ENCODE measurements around the gene TOX2.

Gene TOX2

DNA sequence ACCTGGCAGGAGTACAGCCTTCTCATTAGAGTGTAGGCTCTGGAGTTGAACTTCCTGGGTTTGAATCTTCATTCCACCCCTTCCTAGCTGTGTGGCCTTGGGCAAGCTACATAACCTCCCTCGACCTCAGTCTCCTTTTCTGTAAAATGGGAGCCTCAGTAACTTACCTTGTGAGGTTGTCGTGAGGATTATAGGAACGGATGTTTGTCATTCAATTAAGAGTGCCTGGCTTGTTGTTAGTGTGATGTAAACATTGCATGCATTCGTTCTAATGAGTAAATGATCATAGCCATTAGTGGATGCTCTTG lies 45.2 kb downstream of the TOX2 start:
- no peak for DNase-seq

GRCh38 chr20:43960231-43960630 lies 45.6 kb downstream of the TOX2 start:
- no peak for DNase-seq

GRCh38 chr20:43961116-43961515 lies 46.5 kb downstream of the TOX2 start:
- DNase-seq, result no peak

- DNase-seq, result no peak
Observed at GRCh38 chr20:43961541-43962471, 47.2 kb downstream of the TOX2 start.

DNA sequence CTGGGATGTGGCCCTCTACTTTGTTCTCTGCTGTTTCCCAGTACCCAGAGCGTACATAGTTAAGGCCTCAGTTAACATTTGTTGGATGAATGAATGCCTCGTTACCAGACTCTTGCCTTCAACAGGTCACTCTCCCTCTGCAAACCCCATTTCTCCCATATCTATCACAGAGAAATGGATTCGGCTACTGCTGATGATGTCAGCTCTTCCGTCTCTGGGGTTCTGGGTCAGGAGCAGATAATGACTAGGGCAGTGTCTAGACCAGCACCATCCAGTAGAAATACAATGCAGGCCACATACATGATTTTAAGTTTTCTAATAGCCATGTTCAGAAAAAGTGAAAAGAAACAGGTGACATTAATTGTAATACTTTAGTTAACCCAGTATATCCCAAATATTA lies 47.9 kb downstream of the TOX2 start:
- DNase-seq, result no peak

DNA sequence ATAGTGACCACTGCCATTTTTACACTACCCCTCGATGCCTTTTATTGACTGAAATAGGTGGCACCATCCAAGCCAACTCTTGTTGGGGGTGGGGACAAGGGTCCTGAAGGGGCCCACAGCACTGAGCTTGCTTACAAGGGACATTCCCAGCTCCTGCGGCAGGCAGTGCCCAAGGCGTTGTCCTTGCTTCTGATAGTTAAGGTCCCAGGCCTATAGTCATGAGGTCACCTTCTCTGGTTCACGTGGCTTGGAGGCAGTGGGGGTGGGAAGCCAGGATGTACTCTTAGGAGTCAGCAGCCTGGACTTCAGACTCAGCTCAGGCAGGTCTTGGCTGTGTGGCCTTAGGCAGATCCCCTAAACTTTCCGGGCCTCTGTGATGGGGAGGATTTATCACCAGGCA lies 48.6 kb downstream of the TOX2 start:
- DNase-seq, result no peak

DNA sequence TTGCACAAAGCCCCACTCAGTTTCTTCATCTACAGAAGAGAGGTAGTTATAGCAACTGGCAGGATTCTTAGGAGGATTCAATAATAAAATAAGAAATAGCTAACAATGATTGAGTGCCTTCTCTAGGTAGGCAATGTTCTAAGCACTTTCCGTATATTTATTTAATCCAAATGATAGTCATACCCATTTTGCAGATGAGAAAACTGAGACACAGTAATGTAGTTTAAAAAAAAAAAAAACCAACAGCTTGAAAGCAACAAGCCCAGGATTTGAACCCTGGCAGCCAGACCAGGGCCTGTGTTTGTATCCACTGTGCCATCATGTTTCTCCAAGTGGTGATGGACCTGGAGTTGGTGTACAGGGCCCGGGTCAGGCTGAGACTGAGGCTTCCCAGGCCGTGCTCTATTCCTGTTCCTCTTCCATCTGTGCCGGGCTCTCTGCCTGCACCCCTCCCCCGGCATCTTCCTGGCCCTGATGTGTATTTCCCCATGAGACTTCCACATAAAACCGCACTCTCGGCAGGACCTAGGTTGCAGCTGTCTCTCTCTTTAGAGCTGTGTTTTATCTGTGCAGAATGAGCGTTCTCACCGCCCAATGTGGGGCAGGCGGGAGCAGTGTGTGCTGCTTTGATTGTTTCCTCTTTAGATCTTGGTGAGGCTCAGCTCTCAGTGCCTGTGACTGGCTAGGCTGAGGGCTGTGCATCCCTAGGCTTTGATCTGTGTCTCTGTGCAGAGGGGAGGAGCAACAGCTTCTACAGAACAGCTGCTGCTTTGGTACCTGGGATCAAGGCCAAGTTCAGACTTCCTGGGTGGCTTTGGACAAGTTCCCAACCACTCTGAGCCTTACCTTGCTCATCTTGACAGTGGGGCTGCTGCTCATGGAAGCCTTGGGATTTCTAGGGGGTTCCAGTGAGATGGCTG lies 49.5 kb downstream of the TOX2 start:
- peak in 1 of 2 donors; percentile 34 for DNase-seq

DNA sequence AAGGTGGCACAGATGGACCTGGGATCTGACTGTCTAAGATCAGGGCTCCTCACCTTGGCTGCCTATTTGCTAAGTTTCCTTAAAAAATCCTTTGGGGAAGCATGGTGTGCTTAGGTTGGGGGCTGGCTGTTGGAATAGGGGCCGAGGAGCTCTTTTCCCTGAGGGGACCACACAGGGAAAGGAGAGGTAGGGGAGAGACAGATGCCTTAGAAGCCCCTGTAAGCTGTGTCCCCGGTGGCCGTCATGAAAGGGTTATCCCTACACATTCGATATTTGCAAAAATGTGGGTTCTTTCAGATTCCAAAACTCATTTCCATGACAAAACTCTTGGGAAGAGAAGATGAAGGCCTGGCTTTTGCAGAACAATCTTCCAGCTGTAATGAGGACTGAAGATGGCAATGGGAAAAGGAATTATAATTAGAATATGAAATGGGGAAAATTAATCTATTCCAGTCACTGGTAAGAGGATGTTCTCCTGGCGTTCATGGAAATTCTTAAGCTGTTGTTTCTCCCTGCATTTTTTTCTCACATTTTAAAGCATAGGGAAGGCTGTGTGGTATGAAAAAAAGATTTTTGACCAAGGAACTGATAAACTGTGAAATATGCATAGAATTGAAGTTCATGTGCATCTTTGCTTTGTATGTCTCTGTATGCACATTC lies 53.8 kb downstream of the TOX2 start:
- no peak for DNase-seq

GRCh38 chr20:43969028-43969447 lies 54.4 kb downstream of the TOX2 start:
- no peak for DNase-seq

DNA sequence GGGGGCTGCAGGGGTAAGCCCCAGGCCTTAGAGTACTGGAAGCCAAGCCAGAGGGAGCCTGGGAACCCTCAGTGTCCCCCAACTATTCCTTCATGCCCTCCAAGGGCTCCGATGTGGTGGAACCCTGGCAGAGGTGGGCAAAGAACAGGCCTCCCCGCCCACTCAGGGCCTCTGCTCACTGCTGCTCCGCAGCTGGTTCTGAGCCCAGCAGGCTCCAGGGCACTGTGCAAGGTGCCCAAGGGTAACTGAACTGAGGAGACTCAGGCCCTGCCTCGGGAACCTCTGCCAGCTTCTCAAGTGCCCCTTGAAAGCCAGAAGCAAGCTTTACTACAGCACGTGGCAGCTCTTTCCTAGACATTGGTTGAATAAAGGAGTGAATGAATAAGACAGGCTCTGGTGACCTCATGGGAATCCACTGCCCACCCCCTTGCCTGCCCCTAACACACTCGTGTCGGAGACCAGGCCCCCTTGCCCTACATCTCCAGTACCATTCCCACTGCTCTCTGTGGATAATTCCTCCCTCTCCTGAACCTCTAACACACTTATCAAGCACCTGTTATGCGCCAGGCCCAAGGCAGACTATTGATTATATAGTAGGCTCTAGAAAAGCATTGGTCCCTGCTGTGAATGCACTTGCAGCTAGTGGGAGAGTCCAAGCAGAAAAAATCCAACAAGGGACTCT lies 55.0 kb downstream of the TOX2 start:
- no peak for DNase-seq

DNA sequence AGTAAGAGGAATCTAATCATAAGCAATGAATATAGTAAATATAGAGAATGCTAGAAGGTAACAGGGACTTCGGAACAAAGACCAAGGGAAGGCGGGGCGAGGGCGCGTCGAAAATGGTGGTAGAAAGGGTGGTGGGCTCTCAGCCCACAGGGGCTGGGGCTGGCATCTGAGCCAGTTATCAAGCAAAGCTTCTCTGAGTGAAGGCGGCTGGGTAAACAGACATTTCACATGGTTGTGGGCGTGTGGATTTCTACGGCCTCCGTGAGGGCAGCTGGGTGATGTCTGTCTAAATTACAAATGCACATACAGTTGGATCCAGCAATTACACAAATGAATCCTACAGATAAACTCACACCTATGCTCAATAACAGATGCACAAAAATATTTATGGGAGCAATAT lies 56.6 kb downstream of the TOX2 start:
- DNase-seq, result no peak

- no peak for DNase-seq
Observed at GRCh38 chr20:43972051-43972450, 57.4 kb downstream of the TOX2 start.

DNA sequence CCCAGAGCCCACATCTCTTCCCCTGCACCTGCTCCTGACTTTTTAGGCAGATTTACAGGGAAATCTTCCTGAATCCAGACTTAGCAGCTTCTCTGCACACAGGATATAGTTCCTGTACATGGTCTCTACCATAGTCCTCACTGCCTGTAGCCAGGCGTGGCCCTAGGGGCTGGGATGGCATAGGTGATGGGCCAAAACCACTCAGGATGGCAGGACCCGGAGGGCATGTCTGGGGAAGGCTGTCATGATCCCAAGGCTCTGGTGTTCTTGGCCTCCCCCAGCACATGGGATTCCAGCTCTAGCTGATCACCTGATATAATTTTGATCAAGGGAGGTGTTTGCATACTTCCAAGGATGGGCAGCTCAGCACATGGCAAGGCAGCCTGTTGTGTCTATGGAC lies 58.0 kb downstream of the TOX2 start:
- DNase-seq, result no peak

DNA sequence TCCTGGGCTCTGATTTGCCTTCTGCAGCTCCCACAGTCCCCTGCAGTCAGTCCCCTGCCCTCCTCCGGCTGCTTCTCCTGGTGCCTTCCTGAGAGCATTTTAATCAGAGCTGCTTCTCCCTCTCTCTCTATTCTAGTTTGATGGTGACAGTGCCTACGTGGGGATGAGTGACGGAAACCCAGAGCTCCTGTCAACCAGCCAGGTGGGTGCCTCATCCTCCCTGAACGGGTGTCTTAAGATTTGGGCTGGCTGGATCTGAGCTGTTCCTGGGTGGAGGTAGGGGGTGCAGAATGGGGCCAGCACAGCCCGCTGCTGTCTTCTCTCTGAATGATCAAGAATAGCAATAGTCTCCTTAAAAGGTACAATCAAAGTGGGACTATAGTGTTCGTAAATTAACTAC lies 58.6 kb downstream of the TOX2 start:
- no peak for DNase-seq

- no peak for DNase-seq
Observed at GRCh38 chr20:43973671-43974450, 59.2 kb downstream of the TOX2 start.

DNA sequence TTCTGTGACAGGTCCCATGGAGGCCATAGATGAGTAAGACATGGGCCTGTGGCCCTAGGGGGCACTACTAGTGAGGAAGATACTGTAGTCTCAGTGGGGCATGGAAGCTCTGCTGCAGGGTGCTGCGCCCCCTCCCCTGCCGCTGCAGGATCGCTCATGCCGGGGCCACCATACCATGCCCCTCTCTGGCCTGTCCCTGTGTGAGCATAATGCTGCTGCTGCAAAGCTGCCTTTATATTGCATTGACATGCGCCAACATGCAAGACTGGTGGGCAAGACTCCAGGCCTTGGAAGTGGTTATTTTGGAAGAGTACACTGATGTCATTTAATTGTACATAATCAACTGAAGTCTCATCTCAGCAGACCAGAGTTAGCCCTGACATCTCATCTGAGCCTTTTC lies 60.0 kb downstream of the TOX2 start:
- DNase-seq, result no peak

- DNase-seq, result no peak
Observed at GRCh38 chr20:43975096-43975768, 60.6 kb downstream of the TOX2 start.

DNA sequence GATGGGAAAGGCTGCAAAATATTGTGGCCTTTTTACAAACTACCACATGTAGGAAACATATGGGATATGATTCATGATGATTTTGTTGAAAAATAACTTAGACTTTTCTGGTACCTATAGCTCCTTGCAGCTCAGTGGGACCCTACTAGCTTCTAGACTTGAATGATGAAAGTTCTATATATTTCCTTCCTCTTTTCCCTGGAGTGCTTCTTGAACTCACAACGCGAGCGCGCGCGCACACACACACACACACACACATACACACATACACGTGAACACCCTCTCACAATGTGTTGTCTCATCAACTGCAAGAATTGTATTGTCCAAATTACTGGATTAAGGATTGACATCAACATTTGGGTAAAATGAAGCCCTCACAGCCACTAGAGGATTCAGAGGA lies 61.9 kb downstream of the TOX2 start:
- DNase-seq, result no peak

DNA sequence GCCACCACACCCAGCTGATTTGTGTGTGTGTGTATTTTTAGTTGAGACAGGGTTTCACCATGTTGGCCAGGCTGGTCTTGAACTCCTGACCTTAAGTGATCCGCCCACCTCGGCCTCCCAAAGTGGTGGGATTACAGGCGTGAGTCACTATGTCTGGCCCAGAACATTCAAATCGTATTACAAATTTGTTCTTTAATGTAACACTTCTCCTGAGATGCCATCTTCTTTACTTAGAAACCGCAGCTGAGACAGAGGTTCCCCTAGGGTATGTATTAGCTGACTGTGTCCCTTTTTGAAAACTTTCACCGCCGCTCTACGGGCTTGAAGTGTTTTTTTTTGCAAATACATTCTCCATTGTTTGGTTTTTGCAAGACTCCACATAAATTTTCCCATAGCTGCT lies 62.6 kb downstream of the TOX2 start:
- no peak for DNase-seq

- no peak for DNase-seq
Observed at GRCh38 chr20:43977962-43978361, 63.3 kb downstream of the TOX2 start.

GRCh38 chr20:43979576-43980105 lies 65.0 kb downstream of the TOX2 start:
- no peak for DNase-seq

Measured in stimulated activated CD4-positive, alpha-beta T cell treated with anti-CD3 and anti-CD28 coated beads, Interleukin-2, amount 100 ng/mL, for 24 hours (primary cell).